GM10248 (cell line): Measurements from ENCODE around the gene DSCAM.

Source experiments
- CTCF ChIA-PET: fragments of 300-600 bp; sonication (Branson Sonifier 250); formaldehyde crosslinking; extraction: SDS; loops from one replicate; lab custom pipeline; 2021; ENCODE audit warnings: antibody characterized with exemption; lab: Yijun Ruan, JAX
- POLR2A ChIA-PET: fragments of 350-650 bp; sonication (Branson Sonifier 250); formaldehyde crosslinking; extraction: SDS; loops from one replicate; lab custom pipeline; 2020; ENCODE audit warnings: antibody characterized with exemption; lab: Yijun Ruan, JAX
- DNase-seq: peaks from one replicate; pipeline ENCODE4 v3.0.0; 2012; ENCODE audit errors: extremely low spot score
- TF ChIP-seq, protein P1 (sequence below): IDR thresholded peaks from 2 replicates; pipeline ENCODE4 v1.5.1; 2012; ENCODE audit warnings: mild to moderate bottlenecking, low read depth; ENCODE audit errors: extremely low read depth, missing control alignments, control extremely low read depth

DSCAM gene

DNA sequence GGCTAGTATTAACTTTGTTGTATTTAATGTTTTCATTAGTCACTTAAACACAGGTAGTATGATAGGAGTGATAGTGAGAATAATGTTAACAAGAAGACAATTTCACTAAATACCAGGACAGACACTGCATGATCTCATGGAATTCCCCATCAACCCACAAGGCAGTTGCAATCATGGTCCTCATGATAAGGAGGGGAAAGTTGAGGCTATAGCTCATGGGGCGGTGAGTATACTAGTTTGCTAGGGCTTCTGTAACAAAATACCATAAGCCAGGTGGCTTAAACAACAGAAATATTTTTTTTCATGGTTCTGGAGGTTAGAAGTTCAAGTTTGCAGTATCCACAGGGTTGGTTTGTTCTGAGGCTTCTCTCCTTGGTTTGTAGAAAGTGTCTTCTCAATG lies 115.8 kb downstream of the DSCAM start:
- ChIA-PET CTCF (no interaction called here), POLR2A (no interaction called here)
- TF ChIP-seq, protein P1, sequence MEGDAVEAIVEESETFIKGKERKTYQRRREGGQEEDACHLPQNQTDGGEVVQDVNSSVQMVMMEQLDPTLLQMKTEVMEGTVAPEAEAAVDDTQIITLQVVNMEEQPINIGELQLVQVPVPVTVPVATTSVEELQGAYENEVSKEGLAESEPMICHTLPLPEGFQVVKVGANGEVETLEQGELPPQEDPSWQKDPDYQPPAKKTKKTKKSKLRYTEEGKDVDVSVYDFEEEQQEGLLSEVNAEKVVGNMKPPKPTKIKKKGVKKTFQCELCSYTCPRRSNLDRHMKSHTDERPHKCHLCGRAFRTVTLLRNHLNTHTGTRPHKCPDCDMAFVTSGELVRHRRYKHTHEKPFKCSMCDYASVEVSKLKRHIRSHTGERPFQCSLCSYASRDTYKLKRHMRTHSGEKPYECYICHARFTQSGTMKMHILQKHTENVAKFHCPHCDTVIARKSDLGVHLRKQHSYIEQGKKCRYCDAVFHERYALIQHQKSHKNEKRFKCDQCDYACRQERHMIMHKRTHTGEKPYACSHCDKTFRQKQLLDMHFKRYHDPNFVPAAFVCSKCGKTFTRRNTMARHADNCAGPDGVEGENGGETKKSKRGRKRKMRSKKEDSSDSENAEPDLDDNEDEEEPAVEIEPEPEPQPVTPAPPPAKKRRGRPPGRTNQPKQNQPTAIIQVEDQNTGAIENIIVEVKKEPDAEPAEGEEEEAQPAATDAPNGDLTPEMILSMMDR = no peak

DNA sequence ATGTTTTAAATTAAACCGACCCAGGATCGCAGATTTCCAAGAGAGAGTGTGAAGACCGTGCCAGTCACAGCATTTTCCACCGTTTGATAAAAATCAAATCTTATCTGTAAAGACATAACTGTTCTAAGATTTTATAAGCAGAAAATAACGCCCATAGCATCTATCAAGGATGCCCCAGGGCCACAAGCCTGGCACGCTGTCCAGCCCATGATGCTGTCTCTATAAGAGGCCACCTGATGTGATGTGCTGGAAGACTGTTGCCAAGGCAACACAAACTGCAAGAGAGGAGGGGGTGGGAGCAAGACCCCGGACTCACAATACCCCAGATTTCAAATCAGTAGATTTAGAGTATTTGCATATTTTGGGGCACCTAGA lies 116.5 kb downstream of the DSCAM start:
- POLR2A ChIA-PET = no interaction called here

More for the DNA sequence above, 115.8 kb downstream of the DSCAM start:
- no peak for DNase-seq

DNA sequence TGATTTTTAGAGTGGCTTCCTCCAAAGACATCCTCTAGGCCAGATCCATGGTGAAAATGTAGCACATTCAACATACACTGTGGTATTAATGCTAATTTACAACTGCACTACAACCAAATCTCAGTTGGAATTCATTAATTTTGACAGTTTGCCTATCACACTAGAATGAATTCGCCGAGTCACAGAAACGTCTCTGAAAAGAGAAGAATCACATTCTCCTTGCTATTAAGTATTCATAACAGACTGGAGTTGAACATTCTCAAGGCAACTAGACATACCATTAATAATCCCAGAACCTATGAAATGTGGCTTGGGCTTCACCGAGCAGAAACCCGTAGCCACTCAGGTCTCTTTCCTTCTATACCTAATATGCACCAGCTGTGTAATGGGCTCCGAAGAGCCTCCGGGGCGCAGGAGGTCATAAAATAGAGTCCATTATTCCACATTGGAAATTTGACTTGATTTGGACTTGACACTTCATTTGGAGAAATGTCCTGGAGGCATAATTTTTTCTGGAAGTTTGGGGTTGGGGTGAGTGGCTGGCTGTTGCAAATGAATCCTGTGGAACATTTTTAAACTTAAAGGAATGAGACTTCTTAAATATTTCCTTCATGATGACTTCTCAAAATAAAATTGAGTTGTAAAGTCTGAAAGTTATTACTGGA lies 117.1 kb downstream of the DSCAM start:
- TF ChIP-seq, protein P1 = no peak
- DNase-seq = no peak
- POLR2A ChIA-PET = no interaction called here
- CTCF ChIA-PET = no interaction called here

More for the DNA sequence above, 116.5 kb downstream of the DSCAM start:
- DNase-seq = no peak
- CTCF ChIA-PET = no interaction called here
- TF ChIP-seq, protein P1 = no peak

DNA sequence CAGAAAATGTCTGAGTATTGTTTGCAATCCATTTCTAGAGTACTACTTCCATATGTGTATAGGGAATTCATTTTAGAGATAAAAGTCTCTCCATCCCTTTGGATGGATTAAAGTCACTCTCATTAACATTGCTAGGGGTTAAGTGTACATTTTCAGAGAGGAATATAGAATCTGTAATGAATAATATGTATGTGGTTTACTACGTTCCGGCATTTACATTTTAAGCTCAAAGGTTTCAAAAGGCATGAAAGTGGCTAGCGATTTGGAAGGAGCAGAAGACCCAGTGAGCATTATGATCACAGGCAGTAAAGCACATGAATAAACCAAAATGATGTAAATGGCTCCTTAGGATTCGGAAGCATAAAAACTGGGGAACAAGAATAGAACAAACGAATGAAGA lies 123.0 kb downstream of the DSCAM start:
- ChIA-PET CTCF (no interaction called here), POLR2A (no interaction called here)
- TF ChIP-seq, protein P1 = no peak
- DNase-seq = no peak

DNA sequence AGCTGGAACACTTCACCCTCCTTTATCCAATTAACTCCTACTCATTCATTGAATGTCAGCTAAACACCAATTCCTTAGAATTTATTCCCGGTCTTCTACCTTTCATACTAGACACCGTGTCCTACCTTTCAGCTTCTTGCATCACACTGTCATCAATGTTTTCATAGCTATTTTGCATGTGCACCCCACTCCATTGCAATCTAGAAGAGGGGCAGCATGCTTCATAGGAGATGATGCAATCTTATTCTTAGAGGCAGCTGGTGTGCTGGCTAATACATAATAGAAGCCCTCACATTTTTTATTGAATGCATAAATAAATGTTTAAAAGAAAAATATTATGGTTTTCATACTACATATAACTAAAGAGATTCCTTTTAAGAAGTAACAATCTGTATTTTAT lies 123.6 kb downstream of the DSCAM start:
- TF ChIP-seq, protein P1 = no peak
- ChIA-PET POLR2A (no interaction called here), CTCF (interaction anchor here (1.6 kb wide), 1 partner anchor 21 kb away, joined by 3 read pairs; no protein-coding TSS in a partner anchor)
- no peak for DNase-seq

DNA sequence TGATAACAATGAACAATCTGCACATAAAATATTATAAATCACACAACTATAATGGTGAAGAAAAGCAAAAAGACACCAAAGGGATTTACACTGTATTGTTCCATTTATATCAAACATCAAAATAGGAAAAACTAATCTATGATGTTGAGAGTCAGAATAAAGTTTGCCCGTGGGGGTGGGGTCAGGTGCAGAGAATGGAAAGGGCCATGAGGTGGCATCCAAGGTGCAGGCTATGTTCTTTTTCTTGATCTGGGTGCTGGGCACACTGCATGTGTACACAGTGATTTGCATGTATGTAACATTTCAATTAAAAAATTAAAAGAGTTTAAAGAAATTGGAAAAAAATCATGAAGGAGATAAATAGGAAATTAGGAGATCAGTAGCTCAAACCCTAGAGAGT lies 127.3 kb downstream of the DSCAM start:
- DNase-seq = no peak
- ChIA-PET CTCF (interaction anchor here (1.0 kb wide), 1 partner anchor 16 kb away, joined by 4 read pairs; no protein-coding TSS in a partner anchor), POLR2A (no interaction called here)
- TF ChIP-seq, protein P1 = no peak
